HFF-Myc (cell line): ENCODE measurements around the gene PTPRN2.
"Not testable (repeated sequence)": the region's sequence is repeated elsewhere in the genome, so short reads cannot be mapped to it uniquely, and the experiment has no call there.

ENCODE experiments used
- DNase-seq: peaks from one replicate; pipeline ENCODE4 v3.0.0-alpha.2; 2011; ENCODE audit warnings: low read depth; ENCODE audit errors: extremely low read depth
- H3K4me3 ChIP-seq: replicated peaks from 2 replicates; pipeline ENCODE4 v1.5.1; 2011; ENCODE audit warnings: low read depth, mild to moderate bottlenecking, control low read depth, low read length
- TF ChIP-seq, protein P1 (sequence below): IDR thresholded peaks from 2 replicates; pipeline ENCODE4 v1.5.1; 2012; ENCODE audit warnings: mild to moderate bottlenecking, low read depth, low read length, control low read depth; ENCODE audit errors: missing control alignments

PTPRN2 gene

DNA sequence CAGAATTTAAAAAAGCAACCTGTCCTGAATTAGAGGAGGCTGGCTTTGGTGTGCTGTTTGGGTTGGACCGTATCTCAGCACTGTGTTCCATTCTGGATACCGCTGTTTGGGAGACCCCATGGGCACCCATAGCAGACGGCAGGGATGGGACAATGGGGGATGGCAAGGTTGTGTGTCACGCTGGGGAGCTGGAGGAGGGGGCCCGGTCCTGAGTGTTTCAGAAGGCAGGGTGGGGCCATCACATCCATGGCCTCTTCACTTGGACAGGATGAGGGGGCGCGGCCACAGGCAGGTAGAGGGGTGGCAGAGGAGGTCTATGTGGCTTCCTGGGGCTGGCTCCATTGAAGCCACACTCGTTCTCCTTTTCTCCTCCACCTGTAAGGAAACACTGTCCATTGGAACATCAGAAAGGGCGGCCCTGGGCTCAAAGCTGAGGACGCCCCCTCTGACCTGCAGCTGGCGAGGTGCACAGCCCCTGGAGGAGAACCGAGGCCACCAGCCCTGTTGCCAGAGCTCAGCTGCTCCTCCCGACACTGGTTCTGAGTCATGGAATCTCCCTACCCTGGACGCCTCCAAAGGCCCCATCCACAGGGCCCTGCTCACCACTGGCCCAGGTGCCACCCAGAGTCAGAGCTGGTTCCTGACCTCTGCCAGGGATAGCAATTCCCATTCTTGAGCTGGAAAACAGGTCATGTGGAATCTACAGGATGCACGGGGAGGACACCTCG is 663.6 kb downstream of the PTPRN2 start:
- TF ChIP-seq, protein P1, sequence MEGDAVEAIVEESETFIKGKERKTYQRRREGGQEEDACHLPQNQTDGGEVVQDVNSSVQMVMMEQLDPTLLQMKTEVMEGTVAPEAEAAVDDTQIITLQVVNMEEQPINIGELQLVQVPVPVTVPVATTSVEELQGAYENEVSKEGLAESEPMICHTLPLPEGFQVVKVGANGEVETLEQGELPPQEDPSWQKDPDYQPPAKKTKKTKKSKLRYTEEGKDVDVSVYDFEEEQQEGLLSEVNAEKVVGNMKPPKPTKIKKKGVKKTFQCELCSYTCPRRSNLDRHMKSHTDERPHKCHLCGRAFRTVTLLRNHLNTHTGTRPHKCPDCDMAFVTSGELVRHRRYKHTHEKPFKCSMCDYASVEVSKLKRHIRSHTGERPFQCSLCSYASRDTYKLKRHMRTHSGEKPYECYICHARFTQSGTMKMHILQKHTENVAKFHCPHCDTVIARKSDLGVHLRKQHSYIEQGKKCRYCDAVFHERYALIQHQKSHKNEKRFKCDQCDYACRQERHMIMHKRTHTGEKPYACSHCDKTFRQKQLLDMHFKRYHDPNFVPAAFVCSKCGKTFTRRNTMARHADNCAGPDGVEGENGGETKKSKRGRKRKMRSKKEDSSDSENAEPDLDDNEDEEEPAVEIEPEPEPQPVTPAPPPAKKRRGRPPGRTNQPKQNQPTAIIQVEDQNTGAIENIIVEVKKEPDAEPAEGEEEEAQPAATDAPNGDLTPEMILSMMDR, result no peak
- H3K4me3 ChIP-seq, result no peak overlapping the region
- DNase-seq, result no peak

DNA sequence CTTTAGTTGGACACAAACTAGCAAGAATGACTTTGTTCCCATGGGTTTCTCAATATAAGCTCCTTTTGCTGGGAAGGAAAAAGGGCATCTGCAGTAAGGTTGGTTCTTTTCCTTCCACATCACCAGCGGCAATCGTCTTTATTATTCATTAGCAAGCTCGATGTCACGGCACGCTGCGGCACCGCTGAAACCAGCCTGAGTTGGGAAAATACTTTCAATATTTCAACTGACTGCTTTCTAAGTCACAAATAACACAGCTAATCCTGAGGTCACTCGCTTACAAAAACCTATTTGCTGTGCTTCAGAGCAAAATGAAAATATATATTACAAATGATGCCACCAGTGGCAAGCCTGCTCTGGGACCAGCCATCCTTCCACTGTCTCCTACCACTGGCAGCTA is 665.0 kb downstream of the PTPRN2 start:
- H3K4me3 ChIP-seq, result no peak overlapping the region
- TF ChIP-seq, protein P1, result no peak
- DNase-seq, result no peak

DNA sequence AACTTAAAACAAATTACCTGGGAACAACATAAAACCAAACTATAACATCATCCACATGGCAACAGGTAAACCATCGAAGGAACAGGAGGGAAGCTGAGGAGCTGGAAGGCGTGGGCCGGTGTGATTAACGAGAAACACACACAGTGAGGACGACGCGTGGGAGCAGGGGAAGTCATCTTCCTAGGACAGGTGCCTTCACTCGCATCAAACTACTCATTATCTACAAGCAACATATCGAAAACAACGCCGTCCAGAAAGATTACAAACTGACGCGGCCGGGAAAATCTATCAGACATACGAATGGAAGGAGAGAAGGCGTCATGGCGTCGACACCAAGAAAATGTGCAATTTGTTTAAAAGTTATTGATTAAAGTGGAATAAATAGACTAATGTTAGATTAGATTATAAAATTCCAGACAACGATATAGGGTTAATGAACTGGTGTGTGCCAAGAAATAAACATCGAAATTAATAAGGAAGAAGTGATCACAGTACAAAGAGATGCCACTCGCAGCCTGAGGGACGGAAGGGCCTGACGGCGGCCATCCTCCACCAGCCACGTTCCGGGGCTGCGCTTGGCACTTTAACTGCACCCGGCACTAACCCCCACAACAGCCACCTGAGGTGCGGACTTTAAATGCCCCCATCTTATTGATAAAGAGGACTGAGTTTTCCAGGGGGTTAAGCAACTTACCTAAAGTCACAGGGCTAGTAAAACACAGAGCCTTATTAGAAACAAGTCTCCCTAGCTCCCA is 669.1 kb downstream of the PTPRN2 start:
- no peak overlapping the region for H3K4me3 ChIP-seq
- TF ChIP-seq, protein P1, result no peak
- DNase-seq, result no peak

DNA sequence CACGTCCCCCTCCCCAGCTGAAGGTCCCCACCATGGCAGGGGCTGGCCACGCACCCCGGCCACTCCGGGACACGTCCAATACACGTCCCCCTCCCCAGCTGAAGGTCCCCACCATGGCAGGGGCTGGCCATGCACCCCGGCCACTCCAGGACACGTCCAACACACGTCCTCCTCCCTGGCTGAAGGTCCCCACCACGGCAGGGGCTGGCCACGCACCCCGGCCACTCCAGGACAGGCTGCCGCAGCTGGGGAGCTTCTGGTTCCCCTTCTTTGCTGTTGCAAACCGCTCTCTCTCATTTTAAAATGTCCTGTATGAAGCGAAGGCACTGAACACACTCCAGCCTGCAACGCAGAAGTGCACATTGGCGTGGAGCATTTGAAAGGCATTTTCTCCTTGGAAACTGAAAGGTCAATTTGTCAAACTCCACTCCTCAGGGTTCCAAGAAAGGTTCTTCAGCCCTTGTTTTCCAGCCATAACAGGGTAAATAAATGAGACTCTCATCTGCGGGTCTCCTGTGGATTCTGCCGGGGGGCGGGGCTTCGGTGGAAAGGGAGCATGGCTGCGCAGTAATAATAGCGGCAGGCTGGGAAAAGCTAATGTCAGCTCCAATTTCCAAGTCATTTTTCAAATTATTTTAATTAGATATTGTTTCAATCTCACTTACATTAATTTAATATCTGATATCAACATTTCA is 670.5 kb downstream of the PTPRN2 start:
- TF ChIP-seq, protein P1, result no peak
- H3K4me3 ChIP-seq, result no peak overlapping the region
- no peak for DNase-seq

DNA sequence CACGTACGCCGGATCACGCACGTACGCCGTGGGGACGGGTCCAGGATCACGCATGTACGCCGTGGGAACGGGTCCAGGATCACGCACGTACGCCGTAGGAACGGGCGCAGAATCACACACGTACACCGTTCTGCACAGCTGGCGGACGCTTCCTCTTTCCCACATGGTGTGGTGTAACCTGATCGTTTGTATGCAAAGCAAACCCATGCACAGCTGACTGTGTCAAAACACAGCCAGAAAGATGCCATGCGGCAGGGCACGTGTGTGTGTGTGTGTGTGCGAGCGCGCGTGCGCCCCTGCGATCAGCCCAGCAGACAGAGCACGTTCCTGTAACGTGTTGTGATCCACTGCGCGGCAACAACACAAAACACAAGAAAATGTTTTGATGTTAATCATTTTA is 677.2 kb downstream of the PTPRN2 start:
- no peak for DNase-seq
- no peak overlapping the region for H3K4me3 ChIP-seq
- TF ChIP-seq, protein P1, result no peak

DNA sequence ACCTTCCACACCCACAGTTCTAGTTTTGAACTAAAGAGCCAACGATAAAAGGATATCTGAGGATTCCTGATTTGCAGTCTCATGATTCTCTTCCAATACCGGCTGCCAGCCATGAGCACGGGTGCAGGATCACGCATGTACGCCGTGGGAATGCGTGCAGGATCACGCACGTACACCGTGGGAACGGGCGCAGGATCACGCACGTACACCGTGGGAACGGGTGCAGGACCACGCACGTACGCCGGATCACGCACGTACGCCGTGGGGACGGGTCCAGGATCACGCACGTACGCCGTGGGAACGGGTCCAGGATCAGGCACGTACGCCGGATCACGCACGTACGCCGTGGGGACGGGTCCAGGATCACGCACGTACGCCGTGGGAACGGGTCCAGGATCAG is 677.6 kb downstream of the PTPRN2 start:
- H3K4me3 ChIP-seq, DNase-seq: not testable (repeated sequence)

DNA sequence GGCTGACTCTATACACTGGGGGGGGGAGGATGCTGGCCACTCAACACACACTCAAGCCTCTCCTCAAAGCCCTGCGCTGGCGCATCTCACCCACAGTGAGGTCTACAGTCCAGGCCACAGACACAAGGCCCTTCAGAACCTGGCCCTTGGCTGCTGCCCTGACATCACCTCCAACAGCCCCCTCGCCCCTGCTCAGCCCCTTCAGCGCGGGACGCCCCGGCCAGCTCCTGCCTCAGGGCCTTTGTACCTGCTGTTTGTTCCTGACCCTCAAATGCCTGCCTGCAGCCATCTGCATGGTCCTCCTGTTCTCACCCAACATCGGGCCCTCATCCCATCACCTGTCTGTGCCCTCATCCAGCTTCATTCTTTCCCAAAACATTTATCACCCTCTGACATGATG is 678.3 kb downstream of the PTPRN2 start:
- no peak for DNase-seq
- TF ChIP-seq, protein P1, result no peak
- no peak overlapping the region for H3K4me3 ChIP-seq
